Trophoblast cell (in vitro differentiated cells and primary cell): ENCODE results near the gene TNP2.

Experiments used
- DNase-seq, 2 donors: peaks; one replicate each; pipeline ENCODE4 v3.0.0-alpha.2; 2016
- H2AFZ ChIP-seq: 2 replicates; pipeline ENCODE4 v1.6.1; 2013; ENCODE audit warnings: low read length, moderate library complexity, mild to moderate bottlenecking; ENCODE audit not compliant: insufficient read depth, poor library complexity
- H2AK5ac ChIP-seq: 2 replicates; pipeline ENCODE4 v1.6.1; 2013; ENCODE audit warnings: mild to moderate bottlenecking, low read length
- H2BK120ac ChIP-seq: 2 replicates; pipeline ENCODE4 v1.6.1; 2013; ENCODE audit warnings: low read length, mild to moderate bottlenecking, moderate library complexity; ENCODE audit not compliant: insufficient read depth, poor library complexity
- H2BK12ac ChIP-seq: 2 replicates; pipeline ENCODE4 v1.6.1; 2013; ENCODE audit warnings: mild to moderate bottlenecking, low read length, moderate library complexity
- H2BK5ac ChIP-seq: 2 replicates; pipeline ENCODE4 v1.6.1; 2013; ENCODE audit warnings: low read length, low read depth, moderate library complexity, mild to moderate bottlenecking; ENCODE audit not compliant: poor library complexity
- H3K14ac ChIP-seq: 2 replicates; pipeline ENCODE4 v1.6.1; 2013; ENCODE audit warnings: mild to moderate bottlenecking, low read length
- H3K18ac ChIP-seq: 2 replicates; pipeline ENCODE4 v1.6.1; 2013; ENCODE audit warnings: mild to moderate bottlenecking, low read length
- H3K23ac ChIP-seq: 2 replicates; pipeline ENCODE4 v1.6.1; 2013; ENCODE audit warnings: low read length
- H3K27ac ChIP-seq: 2 replicates; pipeline ENCODE4 v1.5.1; 2013; ENCODE audit warnings: low read depth, mild to moderate bottlenecking, inconsistent platforms, low read length, moderate library complexity
- H3K27me3 ChIP-seq: 2 replicates; pipeline ENCODE4 v1.6.1; 2013; ENCODE audit warnings: inconsistent platforms, mild to moderate bottlenecking, low read length, moderate library complexity; ENCODE audit not compliant: insufficient read depth
- H3K36me3 ChIP-seq, 2 experiments: 1 replicate in 1 of 2; 2 replicates in 1 of 2; pipeline ENCODE4 v1.6.1; 2013; ENCODE audit warnings: low read length in 2 of 2, mild to moderate bottlenecking in 2 of 2, moderate library complexity in 1 of 2; ENCODE audit not compliant: insufficient read depth in 2 of 2, control insufficient read depth in 1 of 2
- H3K4ac ChIP-seq: 2 replicates; pipeline ENCODE4 v1.6.1; 2013; ENCODE audit warnings: low read depth, mild to moderate bottlenecking, low read length, moderate library complexity
- H3K4me1 ChIP-seq, 2 experiments: 1 replicate in 1 of 2; 2 replicates in 1 of 2; pipeline ENCODE4 v1.6.1; 2013; ENCODE audit warnings: low read length in 2 of 2, mild to moderate bottlenecking in 2 of 2, moderate library complexity in 1 of 2; ENCODE audit not compliant: insufficient read depth in 2 of 2, control insufficient read depth in 1 of 2
- H3K4me2 ChIP-seq: 2 replicates; pipeline ENCODE4 v1.6.1; 2013; ENCODE audit warnings: inconsistent platforms, mild to moderate bottlenecking, low read length, moderate library complexity
- H3K4me3 ChIP-seq: 2 replicates; pipeline ENCODE4 v1.5.1; 2013; ENCODE audit warnings: mild to moderate bottlenecking, low read depth, low read length, inconsistent platforms
- H3K79me1 ChIP-seq: one replicate; pipeline ENCODE4 v1.6.1; 2013; ENCODE audit warnings: low read length
- H3K79me2 ChIP-seq: 2 replicates; pipeline ENCODE4 v1.6.1; 2013; ENCODE audit warnings: low read length, mild to moderate bottlenecking; ENCODE audit not compliant: control insufficient read depth, insufficient read depth, poor library complexity
- H3K9ac ChIP-seq: 2 replicates; pipeline ENCODE4 v1.6.1; 2013; ENCODE audit warnings: mild to moderate bottlenecking, low read length
- H3K9me3 ChIP-seq: 2 replicates; pipeline ENCODE4 v1.6.1; 2013; ENCODE audit warnings: low read depth, mild to moderate bottlenecking, control low read depth, inconsistent platforms, low read length; ENCODE audit not compliant: insufficient read depth
- H4K12ac ChIP-seq: 2 replicates; pipeline ENCODE4 v1.6.1; 2013; ENCODE audit warnings: low read depth, mild to moderate bottlenecking, low read length, moderate library complexity
- H4K8ac ChIP-seq: 2 replicates; pipeline ENCODE4 v1.6.1; 2013; ENCODE audit warnings: low read depth, mild to moderate bottlenecking, low read length, moderate library complexity
- H4K91ac ChIP-seq: one replicate; pipeline ENCODE4 v1.6.1; 2013; ENCODE audit warnings: low read depth, mild to moderate bottlenecking, low read length, moderate library complexity
- WGBS: extraction: QIAGEN DNeasy Blood & Tissue Kit; methylation state at CpG from one replicate; pipeline ENCODE4 v1.1.7; 2013; ENCODE audit warnings: missing lambda C conversion rate; ENCODE audit not compliant: insufficient read length, insufficient coverage; ENCODE audit errors: extremely low coverage; 5-methylcytosine and 5-hydroxymethylcytosine counted together

Gene TNP2

DNA sequence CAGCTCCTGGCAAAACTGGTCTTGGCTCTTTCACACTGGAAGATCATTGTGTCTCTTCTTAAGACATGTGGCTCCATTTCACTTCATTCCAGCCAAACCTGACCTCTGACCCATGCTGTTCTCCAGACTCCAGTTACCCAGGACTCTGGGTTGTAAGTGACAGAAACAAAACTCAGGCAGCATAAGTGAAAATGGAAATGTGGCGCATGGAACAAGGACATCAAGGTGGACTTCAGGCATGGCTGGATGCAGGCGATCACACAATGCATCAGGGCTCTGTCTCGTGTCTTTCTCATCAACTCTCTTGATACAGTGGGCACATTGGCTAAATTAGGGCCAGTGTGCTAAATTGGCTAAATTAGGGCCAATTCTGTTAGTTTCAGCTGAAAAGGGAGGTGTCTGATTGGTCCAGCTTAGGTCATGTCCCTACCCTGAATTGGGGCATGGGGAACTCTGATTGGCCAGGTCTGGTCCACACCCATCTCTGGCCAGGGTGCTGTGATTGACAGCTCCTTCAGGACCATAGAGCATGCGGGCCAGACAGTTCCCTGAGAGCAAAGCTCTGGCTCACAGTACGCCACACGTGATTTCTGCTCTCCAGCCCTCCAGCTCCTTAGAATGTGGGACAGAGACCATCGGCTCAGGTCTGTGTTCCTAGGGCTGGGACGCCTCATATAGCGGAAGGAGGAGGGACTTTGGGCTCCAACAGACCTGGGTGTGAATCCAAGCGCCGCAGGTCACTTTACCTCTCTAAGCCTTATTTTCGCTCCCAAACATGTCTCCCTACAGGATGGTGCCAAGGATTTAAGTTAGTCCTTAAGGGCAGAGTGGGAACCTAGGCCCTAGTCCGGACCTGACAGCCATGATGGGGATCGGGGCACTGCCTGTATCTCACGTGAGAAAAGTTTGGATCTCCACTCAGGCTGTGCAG lies 30.6 kb downstream of the TNP2 start:
- H2BK5ac ChIP-seq: no peak overlapping the region
- H3K4me3 ChIP-seq: no peak overlapping the region
- H3K27me3 ChIP-seq: no peaks in the 10 kb centered on the region
- no peak for DNase-seq
- no peaks in the 10 kb centered on the region for H3K36me3 ChIP-seq
- WGBS: no CpG with 5 or more reads among the region's 15 CpGs
- no peak overlapping the region for H3K18ac ChIP-seq
- H3K9ac ChIP-seq: no peak overlapping the region
- H3K4ac ChIP-seq: no peak overlapping the region
- no peak overlapping the region for H2BK120ac ChIP-seq
- no peak overlapping the region for H2AK5ac ChIP-seq
- H2BK12ac ChIP-seq: no peak overlapping the region
- H3K23ac ChIP-seq: no peak overlapping the region
- no peak overlapping the region for H4K91ac ChIP-seq
- H3K79me1 ChIP-seq: no peaks in the 10 kb centered on the region
- no peaks in the 10 kb centered on the region for H3K79me2 ChIP-seq
- H3K14ac ChIP-seq: no peak overlapping the region
- no peaks in the 10 kb centered on the region for H3K9me3 ChIP-seq
- no peak overlapping the region for H4K8ac ChIP-seq
- no peak overlapping the region for H2AFZ ChIP-seq
- H4K12ac ChIP-seq: no peak overlapping the region
- H3K4me1 ChIP-seq: no peaks in the 10 kb centered on the region
- no peak overlapping the region for H3K4me2 ChIP-seq
- no peak overlapping the region for H3K27ac ChIP-seq

DNA sequence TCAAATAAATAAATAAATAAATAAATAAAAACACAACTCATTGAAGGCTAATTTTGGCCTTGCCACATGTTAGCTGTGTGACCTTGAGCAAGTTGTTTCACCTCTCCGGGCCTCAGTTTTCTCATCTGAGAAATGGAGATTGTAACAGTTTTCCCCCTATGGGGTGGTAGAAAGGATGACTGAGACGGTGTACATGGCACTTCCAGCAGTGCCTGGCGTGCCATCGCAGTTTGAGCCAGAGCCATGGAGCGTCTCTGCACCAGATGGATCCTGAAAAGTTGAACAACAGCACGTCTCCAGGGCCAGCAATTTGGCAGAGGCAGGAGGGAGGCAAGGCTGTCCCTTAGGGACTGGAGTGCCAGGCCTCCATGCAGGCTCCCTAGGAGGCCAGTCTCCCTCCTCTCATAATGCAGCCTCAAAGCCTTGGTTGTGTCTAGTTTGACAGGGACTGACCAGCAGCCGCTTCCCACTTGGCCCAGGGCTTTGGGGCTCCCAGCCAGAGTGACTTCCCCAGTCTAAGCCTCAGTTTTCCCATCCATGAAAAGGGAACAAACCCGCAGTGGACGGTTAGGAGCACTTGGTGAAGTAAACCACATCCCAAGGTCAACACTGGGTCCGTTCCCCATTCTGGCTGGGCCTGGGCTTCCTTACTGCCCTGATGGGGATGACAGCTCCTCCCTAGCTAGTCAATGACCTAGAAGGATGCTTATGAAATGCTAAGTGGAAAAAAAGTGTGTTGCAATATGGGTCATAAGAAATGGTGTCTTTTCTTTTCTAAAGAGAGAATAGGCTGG lies 32.5 kb downstream of the TNP2 start:
- no peaks in the 10 kb centered on the region for H3K9me3 ChIP-seq
- H2BK120ac ChIP-seq: no peak overlapping the region
- H3K4me1 ChIP-seq: no peaks in the 10 kb centered on the region
- no peak overlapping the region for H4K8ac ChIP-seq
- no CpG with 5 or more reads among the region's 10 CpGs for WGBS
- H3K23ac ChIP-seq: no peak overlapping the region
- no peak overlapping the region for H2AK5ac ChIP-seq
- H2AFZ ChIP-seq: no peak overlapping the region
- H3K79me1 ChIP-seq: no peaks in the 10 kb centered on the region
- H3K79me2 ChIP-seq: no peaks in the 10 kb centered on the region
- H3K9ac ChIP-seq: no peak overlapping the region
- no peak overlapping the region for H3K18ac ChIP-seq
- H3K4me2 ChIP-seq: no peak overlapping the region
- H3K36me3 ChIP-seq: no peaks in the 10 kb centered on the region
- H2BK12ac ChIP-seq: no peak overlapping the region
- H3K4ac ChIP-seq: no peak overlapping the region
- no peak overlapping the region for H2BK5ac ChIP-seq
- H3K14ac ChIP-seq: no peak overlapping the region
- H4K91ac ChIP-seq: no peak overlapping the region
- H3K27me3 ChIP-seq: no peaks in the 10 kb centered on the region
- H3K4me3 ChIP-seq: no peak overlapping the region
- no peak overlapping the region for H4K12ac ChIP-seq
- DNase-seq: no peak
- no peak overlapping the region for H3K27ac ChIP-seq

DNA sequence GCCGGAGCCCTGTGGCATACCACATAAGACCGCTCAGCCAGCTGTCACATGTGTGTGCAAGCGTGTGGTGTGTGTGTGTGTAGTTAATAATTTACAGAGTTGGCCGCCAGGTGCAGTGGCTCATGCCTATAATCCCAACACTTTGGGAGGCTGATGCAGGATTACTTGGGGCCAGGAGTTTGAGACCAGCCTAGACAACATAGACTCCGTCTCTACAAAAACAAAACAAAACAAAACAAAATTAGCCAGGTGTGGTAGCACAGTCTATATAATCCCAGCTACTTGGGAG lies 33.5 kb downstream of the TNP2 start:
- no peak overlapping the region for H3K9ac ChIP-seq
- no peak overlapping the region for H3K4ac ChIP-seq
- H3K4me2 ChIP-seq: no peak overlapping the region
- no peaks in the 10 kb centered on the region for H3K79me2 ChIP-seq
- H2BK12ac ChIP-seq: no peak overlapping the region
- no peak overlapping the region for H3K14ac ChIP-seq
- no peak overlapping the region for H2BK120ac ChIP-seq
- H3K4me1 ChIP-seq: no peaks in the 10 kb centered on the region
- H2BK5ac ChIP-seq: no peak overlapping the region
- no peak overlapping the region for H3K23ac ChIP-seq
- H2AFZ ChIP-seq: no peak overlapping the region
- no peak overlapping the region for H3K27ac ChIP-seq
- no peaks in the 10 kb centered on the region for H3K9me3 ChIP-seq
- H4K91ac ChIP-seq: no peak overlapping the region
- H2AK5ac ChIP-seq: no peak overlapping the region
- no peak overlapping the region for H3K4me3 ChIP-seq
- H4K12ac ChIP-seq: no peak overlapping the region
- DNase-seq: no peak
- H4K8ac ChIP-seq: no peak overlapping the region
- no peaks in the 10 kb centered on the region for H3K36me3 ChIP-seq
- H3K27me3 ChIP-seq: no peaks in the 10 kb centered on the region
- no peak overlapping the region for H3K18ac ChIP-seq
- WGBS: no CpG with 5 or more reads among the region's 5 CpGs
- no peaks in the 10 kb centered on the region for H3K79me1 ChIP-seq

DNA sequence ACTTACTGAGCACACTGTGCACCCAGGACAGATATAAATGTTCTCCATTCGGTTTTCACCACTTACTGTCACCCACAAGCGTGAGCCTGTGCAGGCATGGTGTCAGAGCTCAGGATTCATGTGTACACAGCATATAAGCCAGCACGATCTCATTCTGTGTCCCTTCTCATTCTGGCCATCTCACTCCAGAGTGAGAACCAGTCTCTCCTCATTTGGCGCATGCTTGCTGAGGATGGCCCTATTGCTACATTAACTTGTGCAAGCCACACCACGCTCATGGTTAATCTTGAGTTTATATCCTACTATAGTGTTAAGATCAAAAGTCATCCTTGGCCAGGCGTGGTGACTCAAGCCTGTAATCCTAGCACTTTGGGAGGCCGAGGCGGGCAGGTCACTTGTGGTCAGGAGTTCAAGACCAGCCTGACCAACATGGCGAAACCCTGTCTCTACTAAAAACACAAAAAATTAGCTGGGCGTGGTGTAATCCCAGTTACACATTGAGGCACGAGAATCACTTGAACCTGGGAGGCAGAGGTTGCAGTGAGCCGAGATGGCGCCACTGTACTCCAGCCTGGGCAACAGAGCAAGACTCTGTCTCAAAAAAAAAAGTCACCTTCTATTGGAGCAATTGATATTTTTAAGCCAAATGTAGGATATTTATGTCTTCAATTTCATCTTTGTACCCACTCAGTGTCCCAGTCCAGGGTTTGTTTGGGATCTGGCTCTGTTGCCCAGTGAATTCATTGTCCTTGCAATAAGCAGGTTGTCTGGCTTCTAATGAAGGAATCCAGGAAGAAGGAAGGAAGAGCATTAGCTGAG lies 34.0 kb downstream of the TNP2 start:
- Histone ChIP-seq H3K4me1 (no peaks in the 10 kb centered on the region), H2AFZ (no peak overlapping the region), H3K4me2 (no peak overlapping the region), H4K91ac (no peak overlapping the region), H3K9ac (no peak overlapping the region), H3K4me3 (no peak overlapping the region), H2BK12ac (no peak overlapping the region), H4K12ac (no peak overlapping the region), H3K79me1 (no peaks in the 10 kb centered on the region), H3K27me3 (no peaks in the 10 kb centered on the region), H3K14ac (no peak overlapping the region), H2BK120ac (no peak overlapping the region), H2AK5ac (no peak overlapping the region), H3K36me3 (no peaks in the 10 kb centered on the region), H3K79me2 (no peaks in the 10 kb centered on the region), H3K9me3 (no peaks in the 10 kb centered on the region), H3K18ac (no peak overlapping the region), H3K4ac (no peak overlapping the region), H3K23ac (no peak overlapping the region), H2BK5ac (no peak overlapping the region), H3K27ac (no peak overlapping the region), H4K8ac (no peak overlapping the region)
- WGBS: no CpG with 5 or more reads among the region's 13 CpGs
- no peak for DNase-seq
